Peyer's patch (tissue), 4 donors: ENCODE data around the gene PARD6B. TPM values are rescaled to one million over a fixed set of nuclear protein-coding genes. Genes with fewer than 3 reads are reported as not detected.

Source experiments
- DNase-seq, 3 donors: peaks; one replicate each; pipeline ENCODE4 v3.0.0-alpha.2; 2017 to 2019
- H3K27ac ChIP-seq, 4 donors: fragments of 200-600 bp; sonication (generic); one replicate each; pipeline ENCODE4 v1.5.1; 2016 to 2019
- H3K27me3 ChIP-seq, 2 donors: fragments of 200-600 bp; sonication (generic); one replicate each; pipeline ENCODE4 v1.5.1; 2019
- H3K36me3 ChIP-seq, 3 donors: fragments of 200-600 bp; sonication (generic); one replicate each; pipeline ENCODE4 v1.5.1; 2016 to 2019
- H3K4me1 ChIP-seq, 4 donors: fragments of 200-600 bp; sonication (generic); one replicate each; pipeline ENCODE4 v1.5.1; 2016 to 2019
- H3K4me3 ChIP-seq, 4 donors: fragments of 200-600 bp; sonication (generic); 1 replicate in 3 of 4; 2 replicates in 1 of 4; pipeline ENCODE4 v1.5.1; 2016 to 2019; ENCODE audit warnings: mild to moderate bottlenecking in 1 of 4
- H3K9me3 ChIP-seq, 4 donors: fragments of 200-600 bp; sonication (generic); one replicate each; pipeline ENCODE4 v1.5.1; 2016 to 2019; ENCODE audit warnings: mild to moderate bottlenecking in 1 of 4
- POLR2A ChIP-seq, 2 donors: fragments of 450-650 bp; IDR thresholded peaks; one replicate each; pipeline ENCODE4 v1.5.1; 2017; ENCODE audit warnings: antibody characterized with exemption in 2 of 2, mild to moderate bottlenecking in 2 of 2, moderate library complexity in 2 of 2
- total RNA-seq, 4 donors: library from RNA; depleted of rRNA; stranded (reverse); fragments of >200 nt; gene quantifications; one replicate each; pipeline ENCODE4 v1.1.0, GENCODE V29; 2016
- TF ChIP-seq, protein P1 (sequence below), 6 experiments: fragments of 450-650 bp in 4 of 6; fragments of 200-600 bp in 2 of 6; sonication (generic) in 1 of 6; IDR thresholded peaks; one replicate each; pipeline ENCODE4 v1.5.1; 2017 to 2019; ENCODE audit warnings: antibody characterized with exemption in 6 of 6, mild to moderate bottlenecking in 3 of 6, moderate library complexity in 1 of 6

The PARD6B gene
- total RNA-seq, 4 donors from 2014 or later = 6.6 to 27.0 (median 18.4) TPM

DNA sequence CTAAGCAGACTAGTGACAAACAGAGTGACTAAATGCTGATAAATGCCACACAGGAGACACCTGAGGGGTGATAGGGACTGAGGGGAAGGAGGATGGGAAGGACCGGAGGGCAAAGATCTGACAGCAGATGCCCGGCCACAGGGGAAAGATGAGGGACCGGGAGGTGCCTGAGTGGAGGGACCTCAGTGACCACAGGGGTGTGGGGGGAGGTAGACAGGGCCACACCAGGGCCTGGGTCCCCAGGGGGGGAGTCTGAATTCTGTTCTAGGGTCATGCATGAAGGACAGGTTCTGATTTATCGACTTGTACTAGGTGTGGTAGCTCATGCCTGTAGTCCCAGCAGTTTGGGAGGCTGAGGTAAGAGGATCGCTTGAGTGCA is 70.4 kb downstream of the PARD6B start:
- DNase-seq = no peak
- H3K4me3 ChIP-seq = no peak overlapping the region
- TF ChIP-seq, protein P1, sequence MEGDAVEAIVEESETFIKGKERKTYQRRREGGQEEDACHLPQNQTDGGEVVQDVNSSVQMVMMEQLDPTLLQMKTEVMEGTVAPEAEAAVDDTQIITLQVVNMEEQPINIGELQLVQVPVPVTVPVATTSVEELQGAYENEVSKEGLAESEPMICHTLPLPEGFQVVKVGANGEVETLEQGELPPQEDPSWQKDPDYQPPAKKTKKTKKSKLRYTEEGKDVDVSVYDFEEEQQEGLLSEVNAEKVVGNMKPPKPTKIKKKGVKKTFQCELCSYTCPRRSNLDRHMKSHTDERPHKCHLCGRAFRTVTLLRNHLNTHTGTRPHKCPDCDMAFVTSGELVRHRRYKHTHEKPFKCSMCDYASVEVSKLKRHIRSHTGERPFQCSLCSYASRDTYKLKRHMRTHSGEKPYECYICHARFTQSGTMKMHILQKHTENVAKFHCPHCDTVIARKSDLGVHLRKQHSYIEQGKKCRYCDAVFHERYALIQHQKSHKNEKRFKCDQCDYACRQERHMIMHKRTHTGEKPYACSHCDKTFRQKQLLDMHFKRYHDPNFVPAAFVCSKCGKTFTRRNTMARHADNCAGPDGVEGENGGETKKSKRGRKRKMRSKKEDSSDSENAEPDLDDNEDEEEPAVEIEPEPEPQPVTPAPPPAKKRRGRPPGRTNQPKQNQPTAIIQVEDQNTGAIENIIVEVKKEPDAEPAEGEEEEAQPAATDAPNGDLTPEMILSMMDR (IDR thresholded peaks at IDR 0.05) = no peak
- no peak for TF ChIP-seq POLR2A (IDR thresholded peaks at IDR 0.05)
- H3K27ac ChIP-seq = no peak overlapping the region
- H3K4me1 ChIP-seq = no peaks in the 10 kb centered on the region
- H3K36me3 ChIP-seq = no peaks in the 10 kb centered on the region
- no peaks in the 10 kb centered on the region for H3K9me3 ChIP-seq
- no peaks in the 10 kb centered on the region for H3K27me3 ChIP-seq

DNA sequence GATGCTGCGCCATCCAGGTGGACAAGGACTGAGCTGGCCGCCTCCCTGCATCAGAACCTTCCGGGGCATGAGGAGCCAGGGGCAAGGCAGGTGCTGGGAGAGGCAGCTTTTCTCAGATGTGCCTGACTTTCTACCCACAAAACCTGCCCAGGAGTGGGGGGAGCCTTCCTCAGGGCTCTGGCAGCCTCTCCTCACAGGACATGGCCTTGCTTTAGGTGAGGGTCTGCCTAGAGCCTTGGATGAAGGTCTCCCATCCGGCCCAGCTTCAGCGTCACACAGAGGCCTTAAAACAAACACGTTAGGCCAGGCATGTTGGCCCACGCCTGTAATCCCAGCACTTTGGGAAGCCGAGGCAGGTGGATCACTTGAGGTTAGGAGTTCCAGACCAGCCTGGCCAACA is 70.9 kb downstream of the PARD6B start:
- Histone ChIP-seq H3K9me3 (no peaks in the 10 kb centered on the region), H3K36me3 (no peaks in the 10 kb centered on the region), H3K27me3 (no peaks in the 10 kb centered on the region), H3K27ac (no peak overlapping the region), H3K4me3 (no peak overlapping the region), H3K4me1 (no peaks in the 10 kb centered on the region)
- no peak for TF ChIP-seq POLR2A (IDR thresholded peaks at IDR 0.05)
- TF ChIP-seq, protein P1 (IDR thresholded peaks at IDR 0.05) = no peak
- no peak for DNase-seq

DNA sequence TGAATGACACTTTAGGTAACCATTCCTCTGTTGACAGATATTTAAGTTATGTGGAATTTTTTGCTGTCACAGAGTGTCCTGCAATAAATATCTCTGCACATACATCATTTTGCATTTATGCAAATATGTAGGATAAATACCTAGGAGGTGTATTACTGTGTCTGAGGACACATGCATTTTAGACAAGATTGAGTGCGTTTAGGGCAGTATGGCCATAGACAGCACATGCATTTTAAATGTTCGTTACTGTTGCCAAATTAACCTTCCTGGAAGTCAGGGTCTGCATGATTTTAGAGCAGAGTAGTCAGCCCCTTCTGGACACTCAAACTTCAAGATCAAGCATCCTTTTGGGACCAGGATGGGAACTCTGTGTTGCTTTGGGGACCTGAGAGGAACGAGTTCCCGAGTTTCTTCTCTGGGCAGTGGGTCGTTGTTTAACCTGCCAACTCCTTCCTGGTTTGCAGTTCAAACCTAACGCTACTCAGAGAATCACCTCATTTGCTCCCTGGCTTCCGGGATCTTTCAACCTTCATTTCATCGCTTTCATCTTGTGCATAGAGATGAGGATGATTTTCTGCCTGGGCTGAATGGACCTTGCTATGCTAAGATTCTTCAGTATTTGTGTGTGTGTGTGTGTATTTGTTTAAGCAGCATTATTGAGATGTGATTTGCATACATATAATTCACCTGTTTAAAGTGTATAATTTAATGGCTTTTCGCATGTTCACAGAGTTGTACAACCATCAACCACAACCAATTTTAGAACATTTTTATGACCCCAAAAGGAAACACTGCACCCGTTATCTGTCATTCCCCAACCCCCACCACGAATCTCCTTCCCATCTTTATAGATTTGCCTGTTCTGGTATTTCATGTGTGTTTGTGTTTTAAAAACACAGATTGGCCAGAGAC is 73.3 kb downstream of the PARD6B start:
- H3K9me3 ChIP-seq = no peaks in the 10 kb centered on the region
- peak in 1 of 3 donors; percentile 47 for DNase-seq
- TF ChIP-seq, protein P1 (IDR thresholded peaks at IDR 0.05) = no peak
- TF ChIP-seq POLR2A (IDR thresholded peaks at IDR 0.05) = no peak
- no peaks in the 10 kb centered on the region for H3K4me1 ChIP-seq
- no peak overlapping the region for H3K4me3 ChIP-seq
- no peaks in the 10 kb centered on the region for H3K27me3 ChIP-seq
- peak overlapping the region; percentile 8 to 62 (median 29) for H3K27ac ChIP-seq
- H3K36me3 ChIP-seq = no peaks in the 10 kb centered on the region

DNA sequence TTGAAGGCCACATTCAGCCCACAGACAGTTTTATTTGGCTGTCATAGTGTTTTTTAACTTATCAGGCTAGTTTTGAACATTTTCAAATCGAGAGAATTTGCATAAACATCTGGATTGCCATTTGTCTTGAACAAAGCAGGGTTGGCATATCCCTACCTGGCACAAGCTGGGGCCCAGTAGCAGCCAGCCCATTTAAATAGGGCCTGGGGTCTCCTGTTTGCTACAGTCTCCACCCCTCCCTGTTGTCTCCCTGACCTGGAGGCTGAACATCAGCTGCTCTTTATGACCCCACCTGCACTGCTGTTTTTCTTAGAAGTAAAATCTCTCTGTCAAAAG is 73.9 kb downstream of the PARD6B start:
- H3K4me3 ChIP-seq = no peak overlapping the region
- TF ChIP-seq, protein P1 (IDR thresholded peaks at IDR 0.05) = no peak
- TF ChIP-seq POLR2A (IDR thresholded peaks at IDR 0.05) = no peak
- H3K27me3 ChIP-seq = no peaks in the 10 kb centered on the region
- peaks cover 0 to 3% (median 0%) of the 10 kb centered on the region in 4 donors for H3K4me1 ChIP-seq
- H3K36me3 ChIP-seq = no peaks in the 10 kb centered on the region
- DNase-seq = no peak
- no peaks in the 10 kb centered on the region for H3K9me3 ChIP-seq
- peak overlapping the region; percentile 8 to 62 (median 29) for H3K27ac ChIP-seq

DNA sequence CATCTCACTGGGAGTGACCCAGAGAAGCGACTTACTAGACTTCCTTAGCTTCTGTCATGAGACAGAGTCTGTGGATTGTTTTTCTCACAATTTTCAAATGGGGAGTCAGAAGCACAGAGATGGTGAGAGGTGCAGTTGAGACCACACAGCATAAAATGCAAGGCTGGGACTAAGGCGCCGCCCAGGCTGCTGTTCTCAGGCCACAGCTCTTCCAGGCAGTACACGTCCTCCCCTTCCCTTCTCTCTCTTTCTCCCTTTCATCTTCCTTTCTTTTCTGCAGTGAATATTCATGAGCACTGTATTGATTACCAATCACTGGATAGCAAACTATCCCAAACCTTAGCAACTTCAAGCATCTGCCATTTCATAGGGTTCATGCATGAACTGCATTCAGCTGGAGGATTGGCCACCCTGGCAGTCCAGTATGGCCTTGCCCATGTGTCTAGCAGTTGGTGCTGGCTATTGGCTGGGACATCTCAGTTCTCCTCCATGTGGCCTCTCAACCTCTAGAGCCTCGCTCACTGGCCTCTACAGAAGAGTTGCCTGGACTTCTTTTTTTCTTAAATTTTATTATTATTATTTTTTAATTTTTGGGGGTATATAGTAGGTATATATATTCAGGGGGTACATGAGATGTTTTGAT is 74.9 kb downstream of the PARD6B start:
- no peaks in the 10 kb centered on the region for H3K36me3 ChIP-seq
- no peaks in the 10 kb centered on the region for H3K27me3 ChIP-seq
- peak overlapping the region in 1 of 4 donors; percentile 62 for H3K27ac ChIP-seq
- DNase-seq = no peak
- no peak overlapping the region for H3K4me3 ChIP-seq
- H3K4me1 ChIP-seq = peaks cover 0 to 3% (median 0%) of the 10 kb centered on the region in 4 donors
- no peak for TF ChIP-seq POLR2A (IDR thresholded peaks at IDR 0.05)
- TF ChIP-seq, protein P1 (IDR thresholded peaks at IDR 0.05) = no peak
- H3K9me3 ChIP-seq = no peaks in the 10 kb centered on the region

Other genes with a start within 250 kb of the PARD6B start
- 10 to 100 TPM; 13.8 to 40.4 (median 22.0) TPM for gene PTPN1, start 221.2 kb upstream of the PARD6B start, total RNA-seq
- 10 to 100 TPM in 3 of 4 donors, 1 to 10 TPM in 1; 8.2 to 51.2 (median 20.5) TPM for gene RIPOR3, start 40.0 kb upstream of the PARD6B start, total RNA-seq
- gene BCAS4, start 63.5 kb downstream of the PARD6B start, total RNA-seq = 10 to 100 TPM in 1 of 4 donors, 1 to 10 TPM in 1, under 1 TPM in 2; 0.66 to 91.6 (median 1.9) TPM
- gene ADNP, start 199.9 kb downstream of the PARD6B start, total RNA-seq = 10 to 100 TPM; 51.8 to 64.3 (median 58.2) TPM
- 10 to 100 TPM; 19.5 to 82.5 (median 24.8) TPM for gene DPM1, start 227.0 kb downstream of the PARD6B start, total RNA-seq
- 1 to 10 TPM; 3.3 to 4.6 (median 3.7) TPM for gene MOCS3, start 227.2 kb downstream of the PARD6B start, total RNA-seq